Thymus (tissue), 11 donors: ENCODE results near the gene MTHFD2. TPM values are rescaled to one million over a fixed set of nuclear protein-coding genes. Genes with fewer than 3 reads are reported as not detected.
A peak's percentile ranks its signal among the peaks of the same experiment; 100 is the strongest.

Experiments used
- DNase-seq, 9 donors: peaks; one replicate each; pipeline ENCODE4 v3.0.0-alpha.2; 2013; ENCODE audit warnings: low spot score in 9 of 9, low read depth in 6 of 9, missing footprints in 1 of 9
- H3K27ac ChIP-seq, 2 donors: one replicate each; pipeline ENCODE4 v1.5.1; 2013; ENCODE audit warnings: control low read depth in 1 of 2, low read depth in 1 of 2, low read length in 1 of 2, mild to moderate bottlenecking in 1 of 2, moderate library complexity in 1 of 2
- H3K27me3 ChIP-seq, 2 donors: one replicate each; pipeline ENCODE4 v1.5.1; 2013; ENCODE audit warnings: low read length in 1 of 2; ENCODE audit not compliant: control insufficient read depth in 2 of 2, insufficient read depth in 1 of 2
- H3K36me3 ChIP-seq, 2 donors: one replicate each; pipeline ENCODE4 v1.5.1; 2013; ENCODE audit warnings: low read length in 1 of 2, mild to moderate bottlenecking in 1 of 2, moderate library complexity in 1 of 2; ENCODE audit not compliant: control insufficient read depth in 2 of 2, insufficient read depth in 2 of 2
- H3K4me1 ChIP-seq, 2 donors: one replicate each; pipeline ENCODE4 v1.5.1; 2013; ENCODE audit warnings: low read length in 2 of 2; ENCODE audit not compliant: control insufficient read depth in 2 of 2, insufficient read depth in 2 of 2
- H3K4me3 ChIP-seq, 2 donors: one replicate each; pipeline ENCODE4 v1.5.1; 2013; ENCODE audit warnings: low read length in 2 of 2, control low read depth in 1 of 2, mild to moderate bottlenecking in 1 of 2
- H3K9me3 ChIP-seq, 2 donors: one replicate each; pipeline ENCODE4 v1.5.1; 2013; ENCODE audit warnings: low read length in 1 of 2, mild to moderate bottlenecking in 1 of 2; ENCODE audit not compliant: control insufficient read depth in 2 of 2, insufficient read depth in 1 of 2
- WGBS: extraction: QIAGEN DNeasy Blood & Tissue Kit; methylation state at CpG from one replicate; pipeline ENCODE4 v1.1.7; 2013; 5-methylcytosine and 5-hydroxymethylcytosine counted together
- polyA plus RNA-seq: library from polyadenylated mRNA; stranded (reverse); fragments of 200-250 nt; gene quantifications from one replicate; pipeline ENCODE4 v1.2.3, GENCODE V29; 2013
- total RNA-seq: library from RNA; stranded (reverse); fragments of 120-200 nt; gene quantifications from one replicate; pipeline ENCODE4 v1.2.4, GENCODE V29; 2013
- donor health status: healthy.

The MTHFD2 gene
- total and polyA plus RNA-seq, 2 donors: 45.1 to 47.0 TPM

DNA sequence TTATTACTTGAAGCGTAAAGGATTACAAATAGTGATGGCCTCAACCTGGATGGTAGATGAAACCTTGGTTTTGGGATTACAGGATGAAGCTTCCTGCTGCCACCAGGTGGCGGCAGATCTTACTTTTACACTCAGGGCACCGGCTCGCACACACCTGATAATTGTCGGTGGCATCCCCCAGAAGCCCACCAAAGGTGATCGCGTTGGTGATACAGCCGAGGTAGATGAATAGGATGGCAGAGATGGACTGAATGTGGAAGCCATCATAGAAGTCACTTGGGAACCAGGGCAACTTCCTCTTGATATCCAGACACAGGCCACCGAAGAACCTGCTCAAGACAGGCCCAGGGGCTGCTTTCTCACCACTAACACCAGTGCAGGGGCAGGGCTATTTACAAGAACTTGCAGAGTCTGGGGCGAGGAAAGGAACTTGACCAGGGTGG lies 51.8 kb downstream of the MTHFD2 start:
- Histone ChIP-seq H3K4me1 (no peaks in the 10 kb centered on the region), H3K27ac (no peak overlapping the region), H3K36me3 (no peaks in the 10 kb centered on the region), H3K4me3 (no peak overlapping the region), H3K27me3 (peaks cover 0 to 2% of the 10 kb centered on the region in 2 donors), H3K9me3 (no peaks in the 10 kb centered on the region)
- peak; percentile 13 to 70 (median 54) for DNase-seq
- 52% methylated on average over 10 of the region's 10 CpGs for WGBS

GRCh38 chr2:74252036-74252435 lies 53.6 kb downstream of the MTHFD2 start:
- no peaks in the 10 kb centered on the region for H3K36me3 ChIP-seq
- no peaks in the 10 kb centered on the region for H3K9me3 ChIP-seq
- H3K27ac ChIP-seq: no peak overlapping the region
- peaks cover 0 to 2% of the 10 kb centered on the region in 2 donors for H3K27me3 ChIP-seq
- H3K4me1 ChIP-seq: no peaks in the 10 kb centered on the region
- H3K4me3 ChIP-seq: no peak overlapping the region
- 92% methylated on average over 10 of the region's 10 CpGs for WGBS
- no peak for DNase-seq

DNA sequence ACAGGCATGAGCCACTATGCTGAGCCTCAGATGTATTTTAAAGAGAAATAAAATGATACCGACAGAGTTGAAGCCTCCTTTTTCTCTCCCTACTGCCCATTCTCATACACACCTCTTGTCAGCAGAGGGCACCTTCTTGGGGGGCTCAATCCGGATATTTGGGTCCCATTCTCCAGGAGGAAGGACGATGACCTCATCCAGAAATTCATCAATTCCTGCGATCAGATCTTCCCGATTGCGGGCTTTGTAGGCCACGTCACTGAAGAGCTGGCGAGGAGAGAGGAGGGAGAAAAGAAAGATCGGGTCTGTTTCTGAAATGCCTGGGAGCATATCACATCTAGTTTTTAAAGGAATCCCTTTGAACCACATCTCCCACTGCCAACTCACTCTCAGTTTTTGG lies 54.4 kb downstream of the MTHFD2 start:
- H3K36me3 ChIP-seq: no peaks in the 10 kb centered on the region
- DNase-seq: no peak
- 93% methylated on average over 9 of the region's 9 CpGs for WGBS

GRCh38 chr2:74253306-74253970 lies 55.0 kb downstream of the MTHFD2 start:
- Histone ChIP-seq H3K4me3 (no peak overlapping the region), H3K9me3 (no peaks in the 10 kb centered on the region), H3K27me3 (peaks cover 0 to 2% of the 10 kb centered on the region in 2 donors), H3K27ac (no peak overlapping the region), H3K36me3 (no peaks in the 10 kb centered on the region), H3K4me1 (no peaks in the 10 kb centered on the region)
- no peak for DNase-seq
- 85% methylated on average over 7 of the region's 7 CpGs for WGBS

More for the DNA sequence above, 54.4 kb downstream of the MTHFD2 start:
- Histone ChIP-seq H3K27me3 (peaks cover 0 to 2% of the 10 kb centered on the region in 2 donors), H3K4me3 (no peak overlapping the region), H3K4me1 (no peaks in the 10 kb centered on the region), H3K9me3 (no peaks in the 10 kb centered on the region), H3K27ac (no peak overlapping the region)

GRCh38 chr2:74253971-74254310 lies 55.5 kb downstream of the MTHFD2 start:
- Histone ChIP-seq H3K27me3 (peaks cover 0 to 2% of the 10 kb centered on the region in 2 donors), H3K4me1 (no peaks in the 10 kb centered on the region), H3K9me3 (no peaks in the 10 kb centered on the region), H3K36me3 (no peaks in the 10 kb centered on the region), H3K27ac (no peak overlapping the region), H3K4me3 (no peak overlapping the region)
- 98% methylated on average over 4 of the region's 4 CpGs for WGBS
- DNase-seq: no peak

- Histone ChIP-seq H3K36me3 (no peaks in the 10 kb centered on the region), H3K27me3 (no peaks in the 10 kb centered on the region), H3K4me3 (no peak overlapping the region), H3K4me1 (no peaks in the 10 kb centered on the region), H3K27ac (no peak overlapping the region), H3K9me3 (no peaks in the 10 kb centered on the region)
- no peak for DNase-seq
- WGBS: 97% methylated on average over 18 of the region's 18 CpGs
These were observed 57.3 kb downstream of the MTHFD2 start for GRCh38 chr2:74255660-74256213.

GRCh38 chr2:74259191-74259590 lies 60.8 kb downstream of the MTHFD2 start:
- WGBS: 97% methylated on average over 3 of the region's 3 CpGs
- Histone ChIP-seq H3K9me3 (no peaks in the 10 kb centered on the region), H3K27me3 (no peaks in the 10 kb centered on the region), H3K27ac (no peak overlapping the region), H3K4me3 (no peak overlapping the region), H3K36me3 (no peaks in the 10 kb centered on the region), H3K4me1 (no peaks in the 10 kb centered on the region)
- DNase-seq: no peak

GRCh38 chr2:74259733-74260132 lies 61.3 kb downstream of the MTHFD2 start:
- no peak overlapping the region for H3K4me3 ChIP-seq

DNA sequence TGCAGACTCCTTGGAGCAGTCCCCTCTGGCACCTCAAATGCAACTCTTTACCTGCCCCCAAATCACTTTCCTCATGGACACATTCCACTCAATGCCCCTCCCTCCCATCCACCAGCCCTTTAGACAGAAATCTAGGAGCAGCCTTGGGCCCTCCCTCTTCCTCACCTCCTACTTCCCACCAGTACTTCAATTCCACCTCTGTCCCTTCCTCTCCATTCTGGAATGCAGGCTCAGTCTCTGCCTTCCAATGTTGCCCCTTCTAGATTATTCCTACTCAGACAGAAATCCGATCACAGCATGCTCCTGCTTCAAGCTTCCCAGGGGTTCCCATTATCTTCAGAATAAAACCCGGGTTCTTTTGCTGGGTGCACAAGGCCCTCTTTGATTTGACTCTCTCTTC lies 62.1 kb downstream of the MTHFD2 start:
- Histone ChIP-seq H3K4me3 (no peak overlapping the region), H3K4me1 (no peaks in the 10 kb centered on the region), H3K27me3 (no peaks in the 10 kb centered on the region), H3K9me3 (no peaks in the 10 kb centered on the region), H3K36me3 (no peaks in the 10 kb centered on the region), H3K27ac (no peak overlapping the region)
- 92% methylated on average over 2 of the region's 2 CpGs for WGBS
- no peak for DNase-seq

More at GRCh38 chr2:74259733-74260132, 61.3 kb downstream of the MTHFD2 start:
- DNase-seq: no peak
- Histone ChIP-seq H3K4me1 (no peaks in the 10 kb centered on the region), H3K9me3 (no peaks in the 10 kb centered on the region), H3K36me3 (no peaks in the 10 kb centered on the region), H3K27ac (no peak overlapping the region), H3K27me3 (no peaks in the 10 kb centered on the region)
- 96% methylated on average over 4 of the region's 4 CpGs for WGBS
